K562 (cell line): ENCODE measurements around the gene NADK. TPM values are rescaled to one million over a fixed set of nuclear protein-coding genes. Genes with fewer than 3 reads are reported as not detected.

Experiments
- ATAC-seq: fragments of 200-7000 bp; cut with Tn5 transposase; 3 replicates; pipeline ENCODE4 v1.9.1; 2020; ENCODE audit warnings: moderate library complexity
- Bru-seq: library from RNA; stranded (reverse); fragments of 400-500 nt; gene quantifications from one replicate; lab custom pipeline; 2021; lab: Mats Ljungman, UMichigan
- BruChase-seq, 2 experiments: library from RNA; stranded (reverse); fragments of 400-500 nt; gene quantifications; one replicate each; lab custom pipeline; 2021; lab: Mats Ljungman, UMichigan
- BruUV-seq: library from RNA; stranded (reverse); fragments of 400-500 nt; replicated peaks from 2 replicates; lab custom pipeline; 2021; lab: Mats Ljungman, UMichigan
- CTCF ChIA-PET: fragments of 300-600 bp; formaldehyde crosslinking; extraction: SDS; loops from one replicate; lab custom pipeline; 2021; ENCODE audit warnings: low intra/inter-chr PET ratio; lab: Yijun Ruan, JAX
- POLR2A ChIA-PET: fragments of 300-600, 350-650 bp; sonication (Branson Sonifier 250); formaldehyde crosslinking; extraction: SDS; loops from one replicate; lab custom pipeline; 2021; ENCODE audit warnings: antibody characterized with exemption, inconsistent platforms; lab: Yijun Ruan, JAX
- DNase-seq, 4 experiments: peaks; one replicate each; pipeline versions ENCODE4 v3.0.0 to v3.0.0-alpha.2; 2011 to 2018; ENCODE audit warnings: low spot score in 3 of 4, mixed read lengths in 3 of 4; ENCODE audit errors: extremely low read depth in 1 of 4
- FAIRE-seq: peaks from 2 replicates; lab custom pipeline; 2011; peaks lifted over from hg19 to GRCh38; lab: Jason Lieb, UNC
- H2AFZ ChIP-seq: 2 replicates; pipeline ENCODE4 v1.6.0; 2011; ENCODE audit warnings: low read depth, low read length, control low read depth, inconsistent platforms
- H3K27ac ChIP-seq: fragments of 200-600 bp; 3 replicates; pipeline ENCODE4 v1.8.0; 2011; ENCODE audit warnings: low read depth, mild to moderate bottlenecking, control low read depth, inconsistent platforms, low read length, moderate library complexity, mixed read lengths; ENCODE audit errors: extremely low read depth
- H3K27me3 ChIP-seq, 2 experiments: fragments of 300-600 bp in 1 of 2; 2 replicates in 1 of 2; 3 replicates in 1 of 2; pipeline versions ENCODE4 v1.6.0 to v1.8.0; 2011; ENCODE audit warnings: inconsistent platforms in 2 of 2, low read length in 2 of 2, mild to moderate bottlenecking in 1 of 2, mixed read lengths in 1 of 2, moderate library complexity in 1 of 2; ENCODE audit not compliant: control insufficient read depth in 2 of 2, insufficient read depth in 2 of 2
- H3K36me3 ChIP-seq: fragments of 300-600 bp; 3 replicates; pipeline ENCODE4 v1.8.0; 2011; ENCODE audit warnings: mild to moderate bottlenecking, low read length, inconsistent platforms; ENCODE audit not compliant: control insufficient read depth, insufficient read depth
- H3K4me1 ChIP-seq, 2 experiments: fragments of 200-600 bp in 1 of 2; replicated peaks in 1 of 2; 2 replicates in 1 of 2; 3 replicates in 1 of 2; pipeline versions ENCODE4 v1.5.1 to v1.8.0; 2011; ENCODE audit warnings: inconsistent platforms in 2 of 2, low read length in 2 of 2, mild to moderate bottlenecking in 1 of 2, mixed read lengths in 1 of 2, moderate library complexity in 1 of 2; ENCODE audit not compliant: control insufficient read depth in 2 of 2, insufficient read depth in 2 of 2
- H3K4me2 ChIP-seq: 2 replicates; pipeline ENCODE4 v1.6.1; 2011; ENCODE audit warnings: low read length, control low read depth, inconsistent platforms, mixed read lengths; ENCODE audit not compliant: insufficient read depth
- H3K4me3 ChIP-seq: fragments of 200-600 bp; sonication (generic), shearing (Covaris generic); 2 replicates; pipeline ENCODE4 v1.5.1; 2016; ENCODE audit warnings: control low read depth, inconsistent platforms
- H3K79me2 ChIP-seq: fragments of 200-600 bp; 3 replicates; pipeline ENCODE4 v1.8.0; 2011; ENCODE audit warnings: low read length, inconsistent platforms; ENCODE audit not compliant: control insufficient read depth, insufficient read depth
- H3K9ac ChIP-seq, 2 experiments: 2 replicates each; pipeline versions ENCODE4 v1.6.0 to v1.6.1; 2011; ENCODE audit warnings: low read depth in 2 of 2, low read length in 2 of 2, control low read depth in 1 of 2, inconsistent platforms in 1 of 2, mild to moderate bottlenecking in 1 of 2, mixed read lengths in 1 of 2; ENCODE audit not compliant: insufficient read depth in 1 of 2
- H3K9me1 ChIP-seq: one replicate; pipeline ENCODE4 v1.6.0; 2011; ENCODE audit warnings: inconsistent platforms, mild to moderate bottlenecking, low read length, moderate library complexity; ENCODE audit not compliant: control insufficient read depth, insufficient read depth
- H3K9me3 ChIP-seq: replicated peaks from 2 replicates; pipeline ENCODE4 v1.5.1; 2011; ENCODE audit warnings: low read depth, low read length, inconsistent platforms; ENCODE audit not compliant: control insufficient read depth, insufficient read depth
- H4K20me1 ChIP-seq: replicated peaks from 2 replicates; pipeline ENCODE4 v1.6.1; 2011; ENCODE audit warnings: low read length, inconsistent platforms, mixed read lengths; ENCODE audit not compliant: control insufficient read depth, insufficient read depth
- ETV5 ChIP-seq: sonication (generic); formaldehyde crosslinking; IDR thresholded peaks from 2 replicates; pipeline ENCODE4 v1.4.0; 2020; ENCODE audit warnings: low read depth, mild to moderate bottlenecking, missing genetic modification reagents
- KLF10 ChIP-seq: fragments of 250-450 bp; sonication (Bioruptor Pico); IDR thresholded peaks from 2 replicates; pipeline ENCODE4 v1.6.1; 2021; ENCODE audit warnings: matching md5 sums
- MEIS2 ChIP-seq: fragments of 450-650 bp; IDR thresholded peaks from 2 replicates; pipeline ENCODE4 v1.6.1; 2014; ENCODE audit warnings: mild to moderate bottlenecking; ENCODE audit not compliant: partially characterized antibody
- POU5F1 ChIP-seq: fragments of 150-350 bp; IDR thresholded peaks from 2 replicates; pipeline ENCODE4 v1.6.1; 2014; ENCODE audit warnings: borderline replicate concordance, low read length, low read depth, mild to moderate bottlenecking; ENCODE audit not compliant: partially characterized antibody
- SOX6 ChIP-seq: fragments of 450-650 bp; IDR thresholded peaks from 2 replicates; pipeline ENCODE4 v1.6.1; 2014; ENCODE audit warnings: mild to moderate bottlenecking
- SRF ChIP-seq, 2 experiments: fragments of 250-450, 450-650 bp in 1 of 2; sonication (Bioruptor Pico) in 1 of 2; sonication (generic) in 1 of 2; formaldehyde crosslinking; IDR thresholded peaks; 2 replicates each; pipeline versions ENCODE4 v1.5.0 to v1.5.1; 2020 to 2022; ENCODE audit warnings: mild to moderate bottlenecking in 1 of 2, missing genetic modification reagents in 1 of 2
- TAF1 ChIP-seq: IDR thresholded peaks from 2 replicates; pipeline ENCODE4 v1.6.1; 2011; ENCODE audit warnings: mild to moderate bottlenecking, low read length, moderate library complexity; ENCODE audit not compliant: insufficient read depth, control insufficient read depth, severe bottlenecking; ENCODE audit errors: extremely low read depth
- ZNF232 ChIP-seq: sonication (generic); formaldehyde crosslinking; IDR thresholded peaks from 2 replicates; pipeline ENCODE4 v1.8.0; 2022; ENCODE audit warnings: mild to moderate bottlenecking, missing genetic modification reagents
- WGBS: fragments of 100-300 bp; shearing (Covaris generic); methylation state at CpG from one replicate; pipeline ENCODE4 v1.1.6; 2016; ENCODE audit warnings: low coverage, mixed read lengths; ENCODE audit not compliant: insufficient coverage; ENCODE audit errors: missing lambda C conversion rate; 5-methylcytosine and 5-hydroxymethylcytosine counted together
- in situ Hi-C: fragments of 300-500 bp; cut with MboI; formaldehyde crosslinking; loops from 4 replicates; pipeline ENCODE4 v1.15.0; 2018; ENCODE audit warnings: inconsistent platforms, mixed read lengths
- intact Hi-C: fragments of 100-400 bp; cut with micrococcal nuclease; formaldehyde crosslinking; loops from 2 replicates; pipeline ENCODE4 v1.14.2; 2022
- long read RNA-seq, 3 experiments: library from polyadenylated mRNA in 2 of 3; library from RNA in 1 of 3; unstranded in 2 of 3; stranded (forward) in 1 of 3; transcript quantifications; one replicate each; pipeline ENCODE4 v2.0.0, GENCODE V29; 2019 to 2022
- polyA minus RNA-seq, 3 experiments: library from RNA; depleted of rRNA, polyadenylated mRNA; stranded (reverse); fragments of >200 nt; gene quantifications; 2 replicates each; pipeline ENCODE4 v1.2.3, GENCODE V29; 2011
- polyA plus RNA-seq, 8 experiments: library from polyadenylated mRNA; depleted of rRNA in 4 of 8; stranded (reverse) in 5 of 8; unstranded in 3 of 8; fragments of >200 nt; fragmentation: Nextera tagmentation in 2 of 8; fragmentation: Illumina TruSeq in 1 of 8; extraction: Ambion mirVana in 2 of 8; extraction: Trizol in 1 of 8; gene quantifications; 2 replicates each; pipeline versions ENCODE4 v1.2.1 to v1.2.3, GENCODE V29; 2011 to 2014; ENCODE audit warnings: inconsistent platforms in 1 of 8, missing spikeins in 1 of 8
- total RNA-seq, 7 experiments: library from RNA; depleted of rRNA in 6 of 7; stranded (reverse); fragments of >200 nt in 6 of 7; fragmentation: Illumina TruSeq in 2 of 7; extraction: Trizol in 2 of 7; gene quantifications; 2 replicates each; pipeline versions ENCODE4 v1.2.1 to v1.2.3, GENCODE V29; 2011 to 2021; ENCODE audit warnings: low replicate concordance in 1 of 7
- TF ChIP-seq, protein P1 (sequence below): fragments of 450-650 bp; formaldehyde crosslinking; IDR thresholded peaks from 2 replicates; pipeline ENCODE4 v1.4.0; 2020; ENCODE audit warnings: mild to moderate bottlenecking, moderate library complexity
- TF ChIP-seq, protein P2 (sequence below), 2 experiments: fragments of 450-650 bp in 1 of 2; sonication (generic) in 1 of 2; formaldehyde crosslinking in 1 of 2; IDR thresholded peaks in 1 of 2; conservative IDR thresholded peaks in 1 of 2; 2 replicates each; pipeline versions ENCODE4 v1.6.1 to v1.8.1; 2016 to 2023; ENCODE audit warnings: mild to moderate bottlenecking in 2 of 2, moderate library complexity in 2 of 2, inconsistent platforms in 1 of 2, missing genetic modification reagents in 1 of 2

Gene NADK, protein sequence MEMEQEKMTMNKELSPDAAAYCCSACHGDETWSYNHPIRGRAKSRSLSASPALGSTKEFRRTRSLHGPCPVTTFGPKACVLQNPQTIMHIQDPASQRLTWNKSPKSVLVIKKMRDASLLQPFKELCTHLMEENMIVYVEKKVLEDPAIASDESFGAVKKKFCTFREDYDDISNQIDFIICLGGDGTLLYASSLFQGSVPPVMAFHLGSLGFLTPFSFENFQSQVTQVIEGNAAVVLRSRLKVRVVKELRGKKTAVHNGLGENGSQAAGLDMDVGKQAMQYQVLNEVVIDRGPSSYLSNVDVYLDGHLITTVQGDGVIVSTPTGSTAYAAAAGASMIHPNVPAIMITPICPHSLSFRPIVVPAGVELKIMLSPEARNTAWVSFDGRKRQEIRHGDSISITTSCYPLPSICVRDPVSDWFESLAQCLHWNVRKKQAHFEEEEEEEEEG
- 266 and 574 TPM in 2 replicates for total RNA-seq (2011; cell fraction: chromatin; rRNA removed; ENCODE audit: low replicate concordance)
- total RNA-seq (2011; cell fraction: nucleolus; rRNA removed), result 372 and 388 TPM in 2 replicates
- 193 and 246 TPM in 2 replicates for total RNA-seq (2011; cell fraction: nucleoplasm; rRNA removed)
- 116 and 133 TPM in 2 replicates for total RNA-seq (2014; rRNA removed)
- total RNA-seq (2014; rRNA removed; fragmentation: Illumina TruSeq; extraction: Trizol), result 35.7 and 46.1 TPM in 2 replicates
- total RNA-seq (2015; rRNA removed; fragmentation: Illumina TruSeq; extraction: Trizol), result 63.0 and 66.6 TPM in 2 replicates
- total RNA-seq (2021), result 131 and 135 TPM in 2 replicates
- polyA plus RNA-seq (2011; rRNA removed), result 99.6 and 121 TPM in 2 replicates
- 62.8 and 91.9 TPM in 2 replicates for polyA plus RNA-seq (2011; cell fraction: cytosol; rRNA removed)
- polyA plus RNA-seq (2011; cell fraction: nucleus; rRNA removed), result 448 and 488 TPM in 2 replicates
- 76.9 and 85.6 TPM in 2 replicates for polyA plus RNA-seq (2012)
- 75.1 and 81.2 TPM in 2 replicates for polyA plus RNA-seq (2014; fragmentation: Illumina TruSeq; extraction: Trizol)
- 1 to 10 TPM; 1.5 to 2.1 TPM for polyA plus RNA-seq (2014; fragmentation: Nextera tagmentation; extraction: Ambion mirVana)
- 131 and 149 TPM in 2 replicates for polyA plus RNA-seq (2014; rRNA removed)
- polyA minus RNA-seq (2011; rRNA and poly(A)+ RNA removed), result 23.4 and 41.8 TPM in 2 replicates
- 54.8 and 55.2 TPM in 2 replicates for polyA minus RNA-seq (2011; cell fraction: cytosol; rRNA and poly(A)+ RNA removed)
- 94.5 and 123 TPM in 2 replicates for polyA minus RNA-seq (2011; cell fraction: nucleus; rRNA and poly(A)+ RNA removed)
- percentile 86 among the genes with signal in this experiment for Bru-seq, nascent RNA
- percentile 83 among the genes with signal in this experiment for BruChase-seq, experiment 1, labeled RNA remaining after a 2-hour chase
- percentile 89 among the genes with signal in this experiment for BruChase-seq, experiment 2, labeled RNA remaining after a 6-hour chase
- long read RNA-seq, experiment 1, transcript NADK-201 (12 exons, 3,235 nt), result major isoform, 115 of 303 reads
- long read RNA-seq, experiment 1, partial matches to known transcripts, result 145 of 303 reads
- long read RNA-seq, experiment 1, other reads (novel, unspliced or antisense), result 38 of 303 reads
- long read RNA-seq, experiment 2, transcript NADK-201 (12 exons, 3,235 nt), result major isoform, 51 of 142 reads
- long read RNA-seq, experiment 2, partial matches to known transcripts, result 29 of 142 reads
- long read RNA-seq, experiment 2, other reads (novel, unspliced or antisense), result 58 of 142 reads
- long read RNA-seq, experiment 3, transcript NADK-201 (12 exons, 3,235 nt), result major isoform, 24 of 36 reads
- long read RNA-seq, experiment 3, partial matches to known transcripts, result 5 of 36 reads
- long read RNA-seq, experiment 3, other reads (novel, unspliced or antisense), result 7 of 36 reads

DNA sequence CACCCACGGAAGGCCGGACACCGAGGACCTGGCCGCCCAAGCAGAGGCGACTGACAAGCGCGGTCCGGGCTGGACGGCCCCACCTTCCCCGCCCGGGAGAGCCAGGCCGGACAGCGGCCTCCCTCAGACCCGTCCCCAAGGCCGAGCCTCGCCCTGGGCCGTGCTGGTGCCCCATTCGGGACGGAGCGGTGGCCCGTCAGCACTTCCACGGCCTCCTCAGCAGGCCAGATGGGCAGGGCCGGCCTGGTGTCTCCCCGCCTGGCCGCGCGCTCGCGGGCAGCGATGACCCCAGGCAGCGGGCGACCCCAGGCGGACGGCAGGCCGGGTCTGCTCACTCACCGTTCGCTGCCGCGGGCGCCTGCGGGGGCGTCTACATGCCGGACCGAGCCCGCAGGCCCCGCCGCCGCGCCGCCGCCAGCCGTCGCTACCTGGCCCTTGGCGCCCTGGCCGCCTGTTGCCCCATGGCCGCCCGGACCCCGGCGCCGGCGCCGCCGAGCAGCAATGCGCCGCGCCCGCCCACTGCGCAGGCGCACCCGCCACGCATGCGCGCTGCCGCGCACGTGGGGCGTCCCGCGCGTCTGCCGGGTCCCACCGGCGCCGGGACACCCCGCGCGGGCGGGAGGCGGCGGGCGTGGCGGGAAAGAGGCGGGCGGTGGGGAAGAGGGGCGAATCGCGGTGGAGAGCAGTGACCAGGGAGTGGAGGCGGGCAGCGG lies at the start of gene NADK:
TSS of gene NADK (minus strand) at position 521 of the 713 bp plus-strand sequence. CDS start 13,064 bp downstream, outside the sequence.
- peak within 1 kb of the TSS; percentile 88 for H3K4me3 ChIP-seq
- in situ Hi-C loops (no loop called here), intact Hi-C loops (loop anchor here (2.0 kb wide), 1 partner anchor 19 kb away; no protein-coding TSS in a partner anchor)
- no peaks in the 10 kb centered on the region for H3K9me1 ChIP-seq
- ChIA-PET POLR2A (interaction anchor here (1.1 kb wide), 1 partner anchor 19 kb away, joined by 5 read pairs; no protein-coding TSS in a partner anchor), CTCF (interaction anchor here (0.6 kb wide), 1 partner anchor 130 kb away, joined by 3 read pairs; no protein-coding TSS in a partner anchor)
- peak; percentile 87 to 94 (median 92) for DNase-seq
- FAIRE-seq, result no peak
- no peaks in the 10 kb centered on the region for H3K27me3 ChIP-seq
- peak within 1 kb of the TSS; percentile 92 for H3K4me2 ChIP-seq
- peaks cover 65 to 73% of the 10 kb centered on the region in 2 experiments for H3K4me1 ChIP-seq
- H3K36me3 ChIP-seq, result peaks cover 34% of the 10 kb centered on the region
- under 1% methylated on average over 78 of the region's 99 CpGs for WGBS
- peaks cover 51% of the 10 kb centered on the region for H3K79me2 ChIP-seq
- peak within 1 kb of the TSS; percentile 87 for H2AFZ ChIP-seq
- BruUV-seq, result no TSS peak
- peak within 1 kb of the TSS; percentile 94 for H3K27ac ChIP-seq
- peaks cover 3% of the 10 kb centered on the region; the same call in 1 of the 2 replicates for H3K9me3 ChIP-seq
- peak; percentile 41 for ATAC-seq
- H4K20me1 ChIP-seq, result peaks cover 16% of the 10 kb centered on the region; the same call in 1 of the 2 replicates
- H3K9ac ChIP-seq, result peak within 1 kb of the TSS; percentile 96 to 100
- TF ChIP-seq KLF10 (CRISPR knock-in tag), result no peak
- TF ChIP-seq, protein P1, sequence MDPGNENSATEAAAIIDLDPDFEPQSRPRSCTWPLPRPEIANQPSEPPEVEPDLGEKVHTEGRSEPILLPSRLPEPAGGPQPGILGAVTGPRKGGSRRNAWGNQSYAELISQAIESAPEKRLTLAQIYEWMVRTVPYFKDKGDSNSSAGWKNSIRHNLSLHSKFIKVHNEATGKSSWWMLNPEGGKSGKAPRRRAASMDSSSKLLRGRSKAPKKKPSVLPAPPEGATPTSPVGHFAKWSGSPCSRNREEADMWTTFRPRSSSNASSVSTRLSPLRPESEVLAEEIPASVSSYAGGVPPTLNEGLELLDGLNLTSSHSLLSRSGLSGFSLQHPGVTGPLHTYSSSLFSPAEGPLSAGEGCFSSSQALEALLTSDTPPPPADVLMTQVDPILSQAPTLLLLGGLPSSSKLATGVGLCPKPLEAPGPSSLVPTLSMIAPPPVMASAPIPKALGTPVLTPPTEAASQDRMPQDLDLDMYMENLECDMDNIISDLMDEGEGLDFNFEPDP, result no peak
- TF ChIP-seq TAF1, result peak; percentile 64
- TF ChIP-seq ETV5, result peak; percentile 46; the same call in 1 of the 2 replicates
- TF ChIP-seq SRF (CRISPR knock-in tag; IDR thresholded peaks at IDR 0.05), result peak in 1 of 2 experiments; percentile 48; a peak in 1 of 4 replicates
- TF ChIP-seq SOX6, result 0 out of 2 replicates have a peak, but pooled peaks have one; percentile 21
- peak; percentile 40 for TF ChIP-seq POU5F1
- TF ChIP-seq, protein P2, sequence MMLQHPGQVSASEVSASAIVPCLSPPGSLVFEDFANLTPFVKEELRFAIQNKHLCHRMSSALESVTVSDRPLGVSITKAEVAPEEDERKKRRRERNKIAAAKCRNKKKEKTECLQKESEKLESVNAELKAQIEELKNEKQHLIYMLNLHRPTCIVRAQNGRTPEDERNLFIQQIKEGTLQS (IDR thresholded peaks at IDR 0.05), result no peak
- TF ChIP-seq, protein P2 (CRISPR knock-in tag; conservative IDR thresholded peaks at IDR 0.05), result no peak
- peak; percentile 86 for TF ChIP-seq MEIS2
- 0 out of 2 replicates have a peak, but pooled peaks have one; percentile 64 for TF ChIP-seq ZNF232 (CRISPR knock-in tag)
